HTERT RPE-1 (cell line): ENCODE measurements around the gene BACH1.
"Not testable (repeated sequence)": the region's sequence is repeated elsewhere in the genome, so short reads cannot be mapped to it uniquely, and the experiment has no call there.

Source experiments
- in situ Hi-C: fragments of 300-500 bp; cut with MboI; formaldehyde crosslinking; loops from 4 replicates; pipeline ENCODE4 v1.14.3; 2020; ENCODE audit warnings: low sequenced_read_pairs

Gene BACH1

GRCh38 chr21:29298348-29299045 lies at the start of gene BACH1:
BACH1 (plus strand) TSS chr21:29298922; CDS start chr21:29321281, 22,359 bp downstream.
- in situ Hi-C loops, result no loop called here

- in situ Hi-C loops, result not testable (repeated sequence)
Measured at GRCh38 chr21:29249289-29249688, 49.4 kb upstream of the BACH1 start.

GRCh38 chr21:29250636-29251035 lies 48.1 kb upstream of the BACH1 start:
- in situ Hi-C loops, result no loop called here

GRCh38 chr21:29253861-29254260 lies 44.9 kb upstream of the BACH1 start:
- in situ Hi-C loops, result not testable (repeated sequence)

GRCh38 chr21:29254550-29254949 lies 44.2 kb upstream of the BACH1 start:
- in situ Hi-C loops, result no loop called here

- in situ Hi-C loops, result no loop called here
Measured at GRCh38 chr21:29256126-29256910, 42.4 kb upstream of the BACH1 start.

- in situ Hi-C loops, result no loop called here
Measured at GRCh38 chr21:29257701-29258100, 41.0 kb upstream of the BACH1 start.

GRCh38 chr21:29258626-29259338 lies 39.9 kb upstream of the BACH1 start:
- in situ Hi-C loops, result no loop called here

- in situ Hi-C loops, result no loop called here
Measured at GRCh38 chr21:29260461-29260860, 38.3 kb upstream of the BACH1 start.

GRCh38 chr21:29261555-29262540 lies 36.9 kb upstream of the BACH1 start:
- in situ Hi-C loops, result no loop called here

GRCh38 chr21:29264721-29265120 lies 34.0 kb upstream of the BACH1 start:
- in situ Hi-C loops, result no loop called here

GRCh38 chr21:29265690-29266479 lies 32.8 kb upstream of the BACH1 start:
- in situ Hi-C loops, result no loop called here

- in situ Hi-C loops, result no loop called here
Measured at GRCh38 chr21:29267666-29268065, 31.1 kb upstream of the BACH1 start.

- in situ Hi-C loops, result no loop called here
Measured at GRCh38 chr21:29271927-29272333, 26.8 kb upstream of the BACH1 start.

GRCh38 chr21:29277442-29277841 lies 21.3 kb upstream of the BACH1 start:
- in situ Hi-C loops, result no loop called here

- in situ Hi-C loops, result no loop called here
Measured at GRCh38 chr21:29279558-29279957, 19.2 kb upstream of the BACH1 start.

GRCh38 chr21:29281801-29282200 lies 16.9 kb upstream of the BACH1 start:
- in situ Hi-C loops, result not testable (repeated sequence)

GRCh38 chr21:29287383-29287782 lies 11.3 kb upstream of the BACH1 start:
- in situ Hi-C loops, result no loop called here

- in situ Hi-C loops, result no loop called here
Measured at GRCh38 chr21:29288239-29288638, 10.5 kb upstream of the BACH1 start.

- in situ Hi-C loops, result no loop called here
Measured at GRCh38 chr21:29289317-29289716, 9.4 kb upstream of the BACH1 start.
